ENCODE data around the gene PAFAH1B2.

Gene PAFAH1B2

DNA sequence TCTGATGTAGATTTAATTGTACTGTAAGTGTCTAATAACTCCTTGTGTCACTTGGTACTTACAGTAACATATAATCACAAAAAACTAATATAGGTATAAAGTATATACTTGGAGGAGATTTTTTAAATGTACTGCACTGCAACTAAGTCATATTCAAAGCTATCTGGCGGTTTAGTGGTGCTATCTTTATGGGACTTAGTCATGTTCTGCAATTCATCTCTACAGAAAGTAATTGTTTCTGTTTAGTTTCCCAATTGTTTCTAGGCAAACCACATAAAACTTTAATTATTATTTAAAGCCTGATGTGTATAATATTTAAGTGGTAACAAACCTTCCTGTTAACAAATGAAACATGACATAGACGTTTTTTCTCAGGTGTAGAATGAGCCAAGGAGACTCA lies 8.0 kb downstream of the PAFAH1B2 start:
- no peak overlapping the region for H3K4me3 ChIP-seq (ENCODE audit: low read depth, low read length)
- TF ChIP-seq, protein P1, sequence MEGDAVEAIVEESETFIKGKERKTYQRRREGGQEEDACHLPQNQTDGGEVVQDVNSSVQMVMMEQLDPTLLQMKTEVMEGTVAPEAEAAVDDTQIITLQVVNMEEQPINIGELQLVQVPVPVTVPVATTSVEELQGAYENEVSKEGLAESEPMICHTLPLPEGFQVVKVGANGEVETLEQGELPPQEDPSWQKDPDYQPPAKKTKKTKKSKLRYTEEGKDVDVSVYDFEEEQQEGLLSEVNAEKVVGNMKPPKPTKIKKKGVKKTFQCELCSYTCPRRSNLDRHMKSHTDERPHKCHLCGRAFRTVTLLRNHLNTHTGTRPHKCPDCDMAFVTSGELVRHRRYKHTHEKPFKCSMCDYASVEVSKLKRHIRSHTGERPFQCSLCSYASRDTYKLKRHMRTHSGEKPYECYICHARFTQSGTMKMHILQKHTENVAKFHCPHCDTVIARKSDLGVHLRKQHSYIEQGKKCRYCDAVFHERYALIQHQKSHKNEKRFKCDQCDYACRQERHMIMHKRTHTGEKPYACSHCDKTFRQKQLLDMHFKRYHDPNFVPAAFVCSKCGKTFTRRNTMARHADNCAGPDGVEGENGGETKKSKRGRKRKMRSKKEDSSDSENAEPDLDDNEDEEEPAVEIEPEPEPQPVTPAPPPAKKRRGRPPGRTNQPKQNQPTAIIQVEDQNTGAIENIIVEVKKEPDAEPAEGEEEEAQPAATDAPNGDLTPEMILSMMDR (IDR thresholded peaks at IDR 0.05; ENCODE audit: low read depth, low read length): no peak

DNA sequence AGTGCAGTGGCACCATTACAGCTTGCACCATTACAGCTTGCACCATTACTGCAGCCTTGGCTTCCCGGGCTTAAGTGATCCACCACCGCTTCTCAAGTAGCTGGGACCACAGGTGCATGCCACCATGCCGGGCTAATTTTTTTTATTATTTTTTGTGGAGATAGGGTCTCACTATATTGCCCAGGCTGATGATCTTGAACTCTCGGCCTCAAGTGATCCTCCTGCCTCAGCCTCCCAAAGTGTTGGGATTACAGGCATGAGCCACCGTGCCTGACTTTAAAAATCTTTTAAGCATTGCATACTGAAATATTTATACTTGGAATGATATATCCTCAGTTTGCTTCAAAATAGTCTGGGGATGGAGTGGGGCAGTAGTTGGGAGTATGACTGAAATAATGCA lies 10.4 kb downstream of the PAFAH1B2 start:
- H3K4me3 ChIP-seq (ENCODE audit: low read depth, low read length): no peak overlapping the region
- TF ChIP-seq, protein P1 (IDR thresholded peaks at IDR 0.05; ENCODE audit: low read depth, low read length): no peak

DNA sequence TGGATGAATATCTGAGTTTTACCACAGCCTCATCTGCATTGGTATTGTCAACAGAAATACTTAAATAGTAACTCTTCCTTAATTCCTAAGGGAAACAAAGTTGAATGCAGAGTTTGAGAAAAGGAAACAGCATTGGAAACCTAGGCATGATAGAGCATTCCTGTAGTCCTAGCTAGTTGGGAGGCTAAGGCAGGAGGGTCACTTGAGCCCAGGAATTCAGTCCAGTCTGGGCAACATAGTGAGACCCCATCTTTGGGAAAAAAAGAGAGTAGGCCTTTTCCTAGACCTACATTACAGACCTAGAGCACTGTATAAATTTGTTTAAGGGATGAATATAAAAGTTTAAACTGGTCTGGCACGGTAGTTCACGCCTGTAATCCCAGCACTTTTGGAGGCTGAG lies 13.4 kb downstream of the PAFAH1B2 start:
- no peak overlapping the region for H3K4me3 ChIP-seq (ENCODE audit: low read depth, low read length)

DNA sequence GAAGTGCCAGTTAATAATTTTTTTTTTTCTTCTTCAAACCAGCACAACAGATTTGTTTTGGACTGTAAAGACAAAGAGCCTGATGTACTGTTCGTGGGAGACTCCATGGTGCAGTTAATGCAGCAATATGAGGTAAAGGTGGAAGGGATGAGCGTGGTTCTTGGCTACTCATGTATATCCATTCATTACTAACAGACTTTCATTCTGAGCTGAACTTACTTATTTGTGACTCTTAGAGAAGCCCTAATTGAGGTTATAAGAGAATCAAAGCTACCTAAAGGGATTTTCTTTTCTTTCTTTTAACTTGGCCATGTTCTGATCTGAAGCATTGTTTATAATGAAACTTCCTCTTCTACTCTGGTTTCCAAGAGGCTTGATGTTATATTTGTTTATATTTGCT lies 15.8 kb downstream of the PAFAH1B2 start:
- no peak overlapping the region for H3K4me3 ChIP-seq (ENCODE audit: low read depth, low read length)
- TF ChIP-seq, protein P1 (IDR thresholded peaks at IDR 0.05; ENCODE audit: low read depth, low read length): no peak

More for the DNA sequence above, 13.4 kb downstream of the PAFAH1B2 start:
- TF ChIP-seq, protein P1 (IDR thresholded peaks at IDR 0.05; ENCODE audit: low read depth, low read length): no peak

DNA sequence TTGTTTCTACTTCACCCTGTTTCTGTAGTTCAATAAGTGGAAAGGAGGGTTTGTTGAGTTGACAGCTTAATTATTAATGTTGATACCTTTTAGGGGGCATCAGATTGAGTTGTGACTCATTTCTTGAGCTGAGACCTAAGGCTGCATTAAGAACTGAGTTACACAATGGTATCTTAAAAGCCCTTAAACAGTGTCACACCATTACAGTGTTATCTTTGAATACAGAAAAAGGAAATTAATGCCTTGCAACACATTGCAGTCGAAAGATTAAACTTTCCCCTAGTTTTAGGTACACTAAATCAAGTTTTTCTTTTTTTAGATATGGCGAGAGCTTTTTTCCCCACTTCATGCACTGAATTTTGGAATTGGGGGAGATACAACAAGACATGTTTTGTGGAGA lies 16.7 kb downstream of the PAFAH1B2 start:
- TF ChIP-seq, protein P1 (IDR thresholded peaks at IDR 0.05; ENCODE audit: low read depth, low read length): no peak
- no peak overlapping the region for H3K4me3 ChIP-seq (ENCODE audit: low read depth, low read length)

DNA sequence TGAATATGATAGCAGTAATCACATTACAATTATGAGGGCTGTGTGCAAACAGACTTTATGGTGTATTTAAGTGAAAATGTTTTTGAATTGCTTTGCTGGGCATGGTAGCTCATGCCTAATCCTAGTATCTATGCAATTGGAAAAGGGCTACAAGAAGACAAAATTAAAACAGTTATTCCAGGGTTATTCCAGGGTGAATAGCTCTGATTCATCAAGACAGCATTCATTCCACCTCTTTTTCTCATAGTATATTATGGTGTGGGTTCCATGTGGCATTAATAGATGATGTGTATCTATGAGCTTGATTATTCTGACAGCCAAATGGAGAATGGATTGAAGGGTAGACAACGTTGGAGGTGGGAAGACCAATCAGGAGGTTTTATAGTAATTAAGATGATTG lies 22.4 kb downstream of the PAFAH1B2 start:
- H3K4me3 ChIP-seq (ENCODE audit: low read depth, low read length): no peak overlapping the region
- TF ChIP-seq, protein P1 (IDR thresholded peaks at IDR 0.05; ENCODE audit: low read depth, low read length): no peak

DNA sequence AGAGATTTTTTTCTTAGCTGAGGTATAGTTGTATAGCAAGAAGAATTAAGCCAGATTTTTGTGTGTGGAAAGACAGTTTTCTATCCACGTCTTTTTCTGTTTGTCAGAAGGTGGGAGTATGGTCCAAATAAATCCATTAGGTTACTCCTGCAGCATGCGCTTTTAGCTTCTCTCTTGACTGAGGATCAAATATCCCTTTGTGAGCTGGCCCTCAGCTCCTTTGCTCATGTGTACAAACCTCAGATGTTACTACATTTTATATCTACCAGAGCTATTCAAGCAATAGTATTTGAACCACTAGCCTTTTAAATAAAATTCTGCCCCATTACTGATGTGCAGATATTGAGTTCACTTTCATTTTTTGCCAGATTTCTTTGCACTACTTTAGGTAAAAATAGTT lies 25.6 kb downstream of the PAFAH1B2 start:
- no peak overlapping the region for H3K4me3 ChIP-seq (ENCODE audit: low read depth, low read length)
- TF ChIP-seq, protein P1 (IDR thresholded peaks at IDR 0.05; ENCODE audit: low read depth, low read length): no peak

All from WI38 (cell line).